Natural killer cell treated with Interleukin-12 subunit alpha and Interleukin-12 subunit beta and Interleukin-15 and Interleukin-18, amount 100 ng/mL, for 72 hours (primary cell): ENCODE data around the gene STAT2. TPM values are rescaled to one million over a fixed set of nuclear protein-coding genes. Genes with fewer than 3 reads are reported as not detected.
A peak's percentile ranks its signal among the peaks of the same experiment; 100 is the strongest.
"Not testable (repeated sequence)": the region's sequence is repeated elsewhere in the genome, so short reads cannot be mapped to it uniquely, and the experiment has no call there.

ENCODE experiments used
- ATAC-seq, 2 donors: fragments of 150-1000 bp; cut with Tn5 transposase in 1 of 2; sonication (Bioruptor Pico), chemical (Tn5 transposase) in 1 of 2; 2 replicates each; pipeline ENCODE4 v1.10.0; 2021
- DNase-seq: peaks from one replicate; pipeline ENCODE4 v3.0.0; 2022; ENCODE audit warnings: low spot score
- H3K27ac Mint-ChIP-seq, 2 donors: 1 replicate in 1 of 2; 2 replicates in 1 of 2; pipeline ENCODE4 v1.8.0; 2022; ENCODE audit warnings: mixed read lengths in 2 of 2, mild to moderate bottlenecking in 1 of 2, moderate library complexity in 1 of 2
- H3K27me3 Mint-ChIP-seq, 2 donors: 1 replicate in 1 of 2; 2 replicates in 1 of 2; pipeline ENCODE4 v1.8.0; 2022; ENCODE audit warnings: mixed read lengths in 2 of 2
- H3K36me3 Mint-ChIP-seq: one replicate; pipeline ENCODE4 v1.8.0; 2022; ENCODE audit warnings: mixed read lengths
- H3K4me1 Mint-ChIP-seq, 2 donors: 1 replicate in 1 of 2; 2 replicates in 1 of 2; pipeline ENCODE4 v1.8.0; 2022; ENCODE audit warnings: low read depth in 2 of 2, mixed read lengths in 2 of 2, mild to moderate bottlenecking in 1 of 2
- H3K4me3 Mint-ChIP-seq: one replicate; pipeline ENCODE4 v1.8.0; 2022; ENCODE audit warnings: mixed read lengths
- H3K9me3 Mint-ChIP-seq: 2 replicates; pipeline ENCODE4 v1.8.0; 2022; ENCODE audit warnings: mixed read lengths
- total RNA-seq, 2 donors: library from RNA; stranded (reverse); gene quantifications; one replicate each; pipeline ENCODE4 v1.2.3, GENCODE V29; 2022

STAT2 gene
- total RNA-seq, 2 donors from 2014 or later: 97.7 to 104 TPM

DNA sequence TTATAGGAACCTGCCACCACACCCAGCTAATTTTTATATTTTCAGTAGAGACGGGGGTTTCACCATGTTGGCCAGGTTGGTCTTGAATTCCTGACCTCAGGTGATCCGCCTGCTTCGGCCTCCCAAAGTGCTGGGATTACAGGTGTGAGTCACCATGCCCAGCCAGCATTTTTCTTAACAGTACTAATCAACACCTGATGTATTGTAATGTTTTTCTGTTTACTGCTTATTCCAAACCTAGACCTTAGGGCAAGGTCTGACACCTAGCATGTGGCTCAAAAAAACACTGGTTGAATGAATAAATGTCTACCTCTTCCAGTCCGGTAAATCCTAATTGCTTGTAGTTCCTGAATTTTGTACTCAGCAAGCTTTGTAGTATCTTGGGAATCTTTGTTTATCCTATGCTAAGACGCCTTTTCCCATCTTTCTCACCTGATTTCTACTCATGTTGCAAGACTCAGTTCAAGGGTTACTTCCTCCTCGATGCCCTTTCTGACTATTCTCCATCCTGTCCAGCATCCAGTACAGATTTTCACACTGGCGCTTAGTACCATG, 28.9 kb downstream of the STAT2 start:
- ATAC-seq: no peak
- Mint-ChIP-seq H3K27ac (peak overlapping the region in 1 of 2 donors; percentile 19), H3K4me3 (no peak overlapping the region), H3K36me3 (no peaks in the 10 kb centered on the region), H3K4me1 (peaks cover 16 to 19% of the 10 kb centered on the region in 2 donors), H3K27me3 (no peaks in the 10 kb centered on the region), H3K9me3 (no peaks in the 10 kb centered on the region)
- no peak for DNase-seq

- no peak for DNase-seq
- no peaks in the 10 kb centered on the region for H3K9me3 Mint-ChIP-seq
Measured at GRCh38 chr12:56326533-56326932, 33.4 kb downstream of the STAT2 start.

DNA sequence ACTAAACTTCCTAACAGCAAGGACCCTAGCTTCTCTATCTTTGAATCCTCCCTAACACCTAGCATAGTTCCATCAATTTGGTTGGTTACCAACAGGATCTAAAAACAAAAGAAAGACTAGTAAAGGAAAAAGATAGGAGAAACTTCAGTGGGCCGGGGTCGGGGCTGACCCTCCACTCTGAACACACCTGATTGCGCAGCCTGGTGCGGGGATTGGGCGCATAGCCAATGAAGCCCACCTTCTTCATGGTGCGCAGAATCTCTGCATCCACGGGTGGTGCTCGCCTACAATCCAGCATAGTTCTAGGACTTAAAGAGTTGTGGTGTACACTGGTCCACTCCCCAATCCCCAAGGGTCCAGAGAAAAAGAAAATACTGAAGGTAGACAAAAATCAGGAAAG, 33.8 kb downstream of the STAT2 start:
- Mint-ChIP-seq H3K36me3 (no peaks in the 10 kb centered on the region), H3K27me3 (no peaks in the 10 kb centered on the region), H3K4me3 (no peak overlapping the region), H3K9me3 (no peaks in the 10 kb centered on the region), H3K4me1 (no peaks in the 10 kb centered on the region), H3K27ac (no peak overlapping the region)
- no peak for DNase-seq
- ATAC-seq: no peak

More at GRCh38 chr12:56326533-56326932, 33.4 kb downstream of the STAT2 start:
- Mint-ChIP-seq H3K4me3 (no peak overlapping the region), H3K4me1 (peaks cover 0 to 3% of the 10 kb centered on the region in 2 donors), H3K27me3 (no peaks in the 10 kb centered on the region), H3K36me3 (no peaks in the 10 kb centered on the region), H3K27ac (no peak overlapping the region)
- no peak for ATAC-seq

GRCh38 chr12:56324206-56324605, 35.7 kb downstream of the STAT2 start:
- DNase-seq (no peak), ATAC-seq (no peak)
- no peaks in the 10 kb centered on the region for H3K4me1 Mint-ChIP-seq
- H3K27ac Mint-ChIP-seq: no peak overlapping the region
- H3K27me3 Mint-ChIP-seq: no peaks in the 10 kb centered on the region
- H3K9me3 Mint-ChIP-seq: no peaks in the 10 kb centered on the region
- no peak overlapping the region for H3K4me3 Mint-ChIP-seq
- H3K36me3 Mint-ChIP-seq: no peaks in the 10 kb centered on the region

GRCh38 chr12:56321610-56322009, 38.3 kb downstream of the STAT2 start:
- DNase-seq, H3K9me3 Mint-ChIP-seq, H3K36me3 Mint-ChIP-seq, H3K4me1 Mint-ChIP-seq, H3K4me3 Mint-ChIP-seq, H3K27me3 Mint-ChIP-seq, H3K27ac Mint-ChIP-seq, ATAC-seq: not testable (repeated sequence)

DNA sequence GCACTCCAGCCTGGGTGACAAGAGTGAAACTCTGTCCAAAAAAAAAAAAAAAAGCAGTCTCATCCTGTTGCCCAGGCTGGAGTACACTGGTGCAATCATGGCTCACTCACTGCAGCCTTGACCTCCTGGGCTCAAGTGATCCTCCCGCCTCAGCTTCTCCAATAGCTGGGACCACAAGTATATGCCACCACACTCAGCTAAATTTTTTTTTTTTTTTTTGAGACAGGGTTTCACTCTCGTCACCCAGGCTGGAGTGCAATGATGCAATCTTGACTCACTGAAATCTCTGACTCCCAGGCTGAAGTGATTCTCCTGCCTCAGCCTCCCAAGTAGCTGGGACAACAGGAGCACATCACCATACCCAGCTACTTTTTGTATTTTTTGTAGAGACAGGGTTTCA, 38.9 kb downstream of the STAT2 start:
- Mint-ChIP-seq H3K9me3 (no peaks in the 10 kb centered on the region), H3K4me1 (no peaks in the 10 kb centered on the region), H3K27me3 (no peaks in the 10 kb centered on the region), H3K4me3 (no peak overlapping the region), H3K27ac (no peak overlapping the region), H3K36me3 (no peaks in the 10 kb centered on the region)
- DNase-seq: no peak
- no peak for ATAC-seq

DNA sequence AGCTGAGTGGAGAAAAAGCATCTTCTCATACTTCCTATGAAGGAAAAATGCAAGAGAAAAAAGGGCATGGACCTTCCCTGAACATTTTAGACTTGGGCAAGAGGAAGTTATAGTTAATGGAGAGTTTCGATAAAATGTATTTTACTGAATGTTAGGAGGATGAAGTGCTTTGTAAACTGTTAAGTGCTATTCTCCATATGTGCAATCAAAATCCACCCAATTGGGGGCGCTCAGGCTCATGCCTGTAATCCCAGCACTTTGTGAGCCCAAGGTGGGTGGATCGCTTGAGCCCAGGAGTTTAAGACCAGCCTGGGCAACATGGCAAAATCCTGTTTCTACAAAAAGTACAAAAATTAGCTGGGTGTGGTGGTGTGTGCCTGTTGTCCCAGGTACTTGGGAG, 42.2 kb downstream of the STAT2 start:
- no peak for ATAC-seq
- Mint-ChIP-seq H3K27ac (peak overlapping the region in 1 of 2 donors; percentile 35), H3K27me3 (no peaks in the 10 kb centered on the region), H3K4me1 (peaks cover 6 to 12% of the 10 kb centered on the region in 2 donors), H3K4me3 (no peak overlapping the region), H3K36me3 (peaks cover 5% of the 10 kb centered on the region), H3K9me3 (no peaks in the 10 kb centered on the region)
- no peak for DNase-seq

DNA sequence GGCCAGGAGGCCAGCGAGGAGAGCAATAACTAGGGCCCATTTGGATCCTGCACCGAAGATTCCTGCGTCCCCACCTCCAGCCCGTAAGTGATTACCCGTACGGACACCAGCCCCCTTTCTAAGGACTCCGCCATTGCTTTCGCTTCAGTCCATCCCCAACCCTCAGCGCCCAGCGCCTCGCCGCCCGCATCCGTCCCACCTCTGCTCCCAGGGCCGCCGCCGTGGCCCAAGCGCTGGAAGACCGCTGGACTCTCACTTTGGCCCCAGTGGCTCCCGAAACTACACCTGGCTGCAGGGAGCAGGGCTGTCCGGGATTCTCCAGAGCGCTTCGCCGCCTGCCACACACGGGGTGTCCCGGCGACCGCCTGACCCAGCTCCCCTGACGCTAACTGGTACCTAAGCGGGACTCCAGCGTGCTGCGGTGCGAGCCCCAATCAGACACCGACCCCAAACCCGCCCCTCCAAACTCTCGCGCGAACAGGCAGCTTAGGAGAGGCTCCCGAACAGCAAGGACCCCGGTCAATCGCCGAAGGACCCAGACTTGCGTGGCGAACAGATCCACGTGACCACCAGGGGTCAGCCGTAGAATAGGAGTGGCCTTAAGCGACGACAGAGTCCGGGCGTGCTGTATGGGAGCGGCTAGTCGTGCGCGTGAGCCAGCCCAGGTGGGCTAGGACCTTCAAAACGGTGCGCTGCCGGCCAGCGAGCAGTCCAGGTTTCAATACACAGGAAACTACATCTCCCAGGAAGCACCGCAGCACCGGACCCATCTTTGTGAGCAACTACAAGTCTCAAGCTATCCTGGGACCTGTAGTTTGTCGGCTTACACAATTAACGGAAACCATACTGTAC, 44.1 kb downstream of the STAT2 start, which contains the start of gene CNPY2:
Gene CNPY2 (minus strand): TSS at position 367 of the 852 bp plus-strand sequence. CDS start 771 bp downstream, outside the sequence.
- DNase-seq (peak; percentile 95), ATAC-seq (peak; percentile 96)
- Mint-ChIP-seq H3K9me3 (no peaks in the 10 kb centered on the region), H3K4me1 (peaks cover 6 to 12% of the 10 kb centered on the region in 2 donors), H3K27me3 (no peaks in the 10 kb centered on the region), H3K27ac (peak within 1 kb of the TSS; percentile 98 to 99), H3K4me3 (peak within 1 kb of the TSS; percentile 96), H3K36me3 (peaks cover 5% of the 10 kb centered on the region)

- Mint-ChIP-seq H3K27me3 (no peaks in the 10 kb centered on the region), H3K36me3 (peaks cover 5% of the 10 kb centered on the region), H3K4me1 (peaks cover 6 to 12% of the 10 kb centered on the region in 2 donors), H3K4me3 (peak overlapping the region; percentile 96), H3K9me3 (no peaks in the 10 kb centered on the region), H3K27ac (peak overlapping the region; percentile 98 to 99)
- DNase-seq: no peak
- peak in 1 of 2 donors; percentile 0 for ATAC-seq
Measured at GRCh38 chr12:56315249-56315621, 44.7 kb downstream of the STAT2 start.

- Mint-ChIP-seq H3K4me1 (peaks cover 6 to 12% of the 10 kb centered on the region in 2 donors), H3K4me3 (no peak overlapping the region), H3K36me3 (peaks cover 5% of the 10 kb centered on the region), H3K9me3 (no peaks in the 10 kb centered on the region), H3K27me3 (no peaks in the 10 kb centered on the region), H3K27ac (no peak overlapping the region)
- ATAC-seq: no peak
- no peak for DNase-seq
Measured at GRCh38 chr12:56311003-56311402, 48.9 kb downstream of the STAT2 start.

- no peaks in the 10 kb centered on the region for H3K9me3 Mint-ChIP-seq
- DNase-seq: no peak
- H3K36me3 Mint-ChIP-seq: no peaks in the 10 kb centered on the region
- no peak overlapping the region for H3K4me3 Mint-ChIP-seq
- no peak for ATAC-seq
- no peak overlapping the region for H3K27ac Mint-ChIP-seq
- no peaks in the 10 kb centered on the region for H3K27me3 Mint-ChIP-seq
- H3K4me1 Mint-ChIP-seq: no peaks in the 10 kb centered on the region
Measured at GRCh38 chr12:56308714-56309113, 51.2 kb downstream of the STAT2 start.

DNA sequence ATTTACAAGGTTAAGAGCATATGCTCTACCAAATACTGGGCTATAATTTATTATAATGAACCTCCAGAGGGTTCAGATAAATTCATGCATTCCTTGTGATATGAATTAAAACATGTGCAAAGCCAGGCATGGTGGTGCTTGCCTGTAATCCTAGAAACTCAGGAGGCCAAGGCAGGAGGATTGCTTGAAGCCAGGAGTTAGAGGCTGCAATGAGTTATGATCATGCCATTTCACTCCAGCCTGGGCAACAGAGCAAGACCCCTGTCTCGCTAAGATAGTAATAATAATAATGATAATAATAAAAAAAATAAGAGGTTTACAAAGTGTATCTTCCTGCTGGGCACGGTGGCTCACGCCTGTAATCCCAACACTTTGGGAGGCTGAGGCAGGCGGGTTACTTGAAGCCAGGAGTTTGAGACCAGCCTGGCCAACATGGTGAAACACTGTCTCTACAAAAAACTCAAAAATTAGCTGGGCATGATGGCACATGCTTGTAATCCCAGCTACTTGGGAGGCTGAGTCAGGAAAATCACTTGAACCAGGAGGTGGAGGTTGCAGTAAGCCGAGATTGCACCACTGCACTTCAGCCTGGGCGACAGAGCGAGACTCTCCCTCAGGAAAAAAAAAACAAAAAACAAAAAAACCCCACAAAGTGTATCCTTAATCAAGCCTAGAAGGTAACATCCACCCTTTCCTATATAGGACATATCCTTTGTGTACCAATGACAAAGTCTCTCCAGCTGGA, 52.5 kb downstream of the STAT2 start:
- Mint-ChIP-seq H3K27me3 (no peaks in the 10 kb centered on the region), H3K36me3 (no peaks in the 10 kb centered on the region), H3K27ac (no peak overlapping the region), H3K4me3 (no peak overlapping the region), H3K9me3 (no peaks in the 10 kb centered on the region), H3K4me1 (peaks cover under 1% of the 10 kb centered on the region in 2 donors)
- no peak for ATAC-seq
- DNase-seq: no peak

DNA sequence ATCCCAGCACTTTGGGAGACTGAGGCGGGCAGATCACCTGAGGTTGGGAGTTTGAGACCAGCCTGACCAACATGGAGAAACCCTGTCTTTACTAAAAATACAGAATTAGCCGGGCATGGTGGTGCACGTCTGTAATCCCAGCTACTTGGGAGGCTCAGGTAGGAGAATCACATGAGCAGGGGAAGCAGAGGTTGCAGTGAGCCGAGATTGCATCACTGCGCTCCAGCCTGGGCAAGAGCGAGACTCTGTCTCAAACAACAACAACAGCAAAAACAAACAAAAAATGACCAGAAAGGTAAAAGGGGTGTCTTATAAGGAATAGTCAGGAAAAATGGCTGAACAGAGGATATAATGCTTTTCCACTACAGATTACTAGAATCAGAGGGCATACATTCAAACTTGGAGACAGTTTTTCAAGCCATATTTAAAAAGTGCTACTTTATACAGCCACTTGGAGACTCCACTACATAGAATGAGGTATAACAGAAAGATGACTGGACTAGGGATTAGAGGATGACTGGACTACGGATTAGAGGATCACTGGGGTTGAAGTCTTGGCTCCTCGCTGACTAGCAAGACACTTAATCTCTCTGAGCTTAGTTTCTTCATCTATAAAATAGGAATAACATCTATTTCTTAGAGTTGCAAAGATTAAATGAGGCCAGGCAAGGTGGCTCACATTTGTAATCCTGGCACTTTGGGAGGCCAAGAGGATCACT, 54.9 kb downstream of the STAT2 start:
- peak overlapping the region in 1 of 2 donors; percentile 28 for H3K27ac Mint-ChIP-seq

More for the DNA sequence above, 54.9 kb downstream of the STAT2 start:
- H3K4me1 Mint-ChIP-seq: peaks cover 17 to 18% of the 10 kb centered on the region in 2 donors
- no peaks in the 10 kb centered on the region for H3K36me3 Mint-ChIP-seq
- no peak for DNase-seq
- H3K4me3 Mint-ChIP-seq: no peak overlapping the region
- no peak for ATAC-seq
- no peaks in the 10 kb centered on the region for H3K27me3 Mint-ChIP-seq
- no peaks in the 10 kb centered on the region for H3K9me3 Mint-ChIP-seq
